Endothelial cell of umbilical vein (primary cell): ENCODE results near the gene SENP7. TPM values are rescaled to one million over a fixed set of nuclear protein-coding genes. Genes with fewer than 3 reads are reported as not detected.

ENCODE experiments used
- BruUV-seq: library from RNA; stranded (reverse); fragments of 400-500 nt; replicated peaks from 2 replicates; lab custom pipeline; 2021; lab: Mats Ljungman, UMichigan
- CTCF ChIA-PET: fragments of 300-600, 350-600 bp; sonication (Branson Sonifier 250); formaldehyde crosslinking; loops from one replicate; lab custom pipeline; 2021; ENCODE audit warnings: antibody characterized with exemption, inconsistent platforms; lab: Charles Lee
- POLR2A ChIA-PET: fragments of 300-600, 350-600 bp; sonication (Branson Sonifier 250); formaldehyde crosslinking; loops from one replicate; lab custom pipeline; 2021; ENCODE audit warnings: antibody characterized with exemption, inconsistent platforms; lab: Charles Lee
- DNase-seq: peaks from one replicate; pipeline ENCODE4 v3.0.0-alpha.2; 2011; ENCODE audit warnings: low read depth, low spot score
- FAIRE-seq: peaks from 2 replicates; lab custom pipeline; 2011; peaks lifted over from hg19 to GRCh38; lab: Jason Lieb, UNC
- H2AFZ ChIP-seq: 2 replicates; pipeline ENCODE4 v1.6.0; 2012; ENCODE audit warnings: low read depth, low read length, control low read depth, inconsistent platforms
- H3K27ac ChIP-seq: 2 replicates; pipeline ENCODE4 v1.5.1; 2011; ENCODE audit warnings: low read depth, mild to moderate bottlenecking, control low read depth, low read length, moderate library complexity; ENCODE audit not compliant: insufficient read depth
- H3K27me3 ChIP-seq, 2 experiments: 2 replicates each; pipeline versions ENCODE4 v1.6.0 to v1.6.1; 2011; ENCODE audit warnings: low read length in 2 of 2, mixed read lengths in 1 of 2; ENCODE audit not compliant: control insufficient read depth in 2 of 2, insufficient read depth in 2 of 2
- H3K36me3 ChIP-seq, 2 experiments: 2 replicates in 1 of 2; 3 replicates in 1 of 2; pipeline ENCODE4 v1.5.1; 2011; ENCODE audit warnings: low read length in 2 of 2, mild to moderate bottlenecking in 1 of 2, moderate library complexity in 1 of 2; ENCODE audit not compliant: control insufficient read depth in 2 of 2, insufficient read depth in 2 of 2; ENCODE audit errors: extremely low read depth in 1 of 2
- H3K4me1 ChIP-seq: 3 replicates; pipeline ENCODE4 v1.5.1; 2011; ENCODE audit warnings: mild to moderate bottlenecking, low read length; ENCODE audit not compliant: control insufficient read depth, insufficient read depth; ENCODE audit errors: extremely low read depth
- H3K4me2 ChIP-seq: 2 replicates; pipeline ENCODE4 v1.6.1; 2011; ENCODE audit warnings: low read length, control low read depth, mixed read lengths; ENCODE audit not compliant: insufficient read depth
- H3K4me3 ChIP-seq, 3 experiments: fragments of 200-600 bp in 1 of 3; sonication (generic), shearing (Covaris generic) in 1 of 3; replicated peaks in 1 of 3; 2 replicates each; pipeline ENCODE4 v1.5.1; 2011 to 2016; ENCODE audit warnings: control low read depth in 3 of 3, low read length in 3 of 3, mild to moderate bottlenecking in 2 of 3, inconsistent platforms in 1 of 3, low read depth in 1 of 3, moderate library complexity in 1 of 3; ENCODE audit not compliant: insufficient read depth in 1 of 3
- H3K79me2 ChIP-seq: 2 replicates; pipeline ENCODE4 v1.6.0; 2012; ENCODE audit warnings: low read length, inconsistent platforms; ENCODE audit not compliant: control insufficient read depth, insufficient read depth
- H3K9ac ChIP-seq: replicated peaks from 2 replicates; pipeline ENCODE3; 2011; ENCODE audit warnings: low read length, control low read depth; ENCODE audit not compliant: insufficient read depth; ENCODE audit errors: extremely low read depth
- H3K9me1 ChIP-seq: replicated peaks from 3 replicates; pipeline ENCODE4 v1.6.0; 2011; ENCODE audit warnings: mild to moderate bottlenecking, low read length; ENCODE audit not compliant: control insufficient read depth, insufficient read depth; ENCODE audit errors: extremely low read depth
- H3K9me3 ChIP-seq: replicated peaks from 2 replicates; pipeline ENCODE4 v1.5.1; 2012; ENCODE audit warnings: low read length, inconsistent platforms; ENCODE audit not compliant: control insufficient read depth, insufficient read depth
- H4K20me1 ChIP-seq: replicated peaks from 2 replicates; pipeline ENCODE3; 2011; ENCODE audit warnings: mild to moderate bottlenecking, low read length; ENCODE audit not compliant: control insufficient read depth, insufficient read depth; ENCODE audit errors: extremely low read depth
- CTCF ChIP-seq, 2 donors: IDR thresholded peaks; 1 replicate in 1 of 2; 2 replicates in 1 of 2; pipeline ENCODE4 v1.5.1; 2011; ENCODE audit warnings: low read length in 2 of 2, mild to moderate bottlenecking in 2 of 2, moderate library complexity in 2 of 2, control low read depth in 1 of 2, inconsistent platforms in 1 of 2, low read depth in 1 of 2; ENCODE audit not compliant: insufficient read depth in 1 of 2; ENCODE audit errors: extremely low read depth in 1 of 2
- EZH2 ChIP-seq: IDR thresholded peaks from 2 replicates; pipeline ENCODE4 v1.6.1; 2012; ENCODE audit warnings: borderline replicate concordance, low read depth, mild to moderate bottlenecking, moderate library complexity, low read length, inconsistent platforms; ENCODE audit not compliant: severe bottlenecking
- FOS ChIP-seq: IDR thresholded peaks from 2 replicates; pipeline ENCODE4 v1.6.1; 2011; ENCODE audit warnings: mild to moderate bottlenecking, low read length, moderate library complexity, borderline replicate concordance; ENCODE audit not compliant: insufficient read depth
- GATA2 ChIP-seq: IDR thresholded peaks from 2 replicates; pipeline ENCODE4 v1.7.0; 2011; ENCODE audit warnings: low read depth, mild to moderate bottlenecking, moderate library complexity, mixed read lengths, low read length; ENCODE audit not compliant: insufficient read length, insufficient read depth
- JUN ChIP-seq: IDR thresholded peaks from 2 replicates; pipeline ENCODE4 v1.6.1; 2011; ENCODE audit warnings: borderline replicate concordance, low read depth; ENCODE audit not compliant: insufficient read length, insufficient read depth
- MAX ChIP-seq: IDR thresholded peaks from 2 replicates; pipeline ENCODE4 v1.6.1; 2011; ENCODE audit not compliant: insufficient read depth, insufficient read length
- MYC ChIP-seq: IDR thresholded peaks from one replicate; pipeline ENCODE4 v1.6.1; 2011; ENCODE audit warnings: mild to moderate bottlenecking, low read depth, low read length
- POLR2A ChIP-seq: IDR thresholded peaks from 2 replicates; pipeline ENCODE4 v1.6.1; 2012; ENCODE audit warnings: low read depth, mild to moderate bottlenecking, control low read depth, low read length
- POLR2AphosphoS5 ChIP-seq: IDR thresholded peaks from 2 replicates; pipeline ENCODE4 v1.6.1; 2012; ENCODE audit warnings: low read depth, mild to moderate bottlenecking, control low read depth, low read length, moderate library complexity; ENCODE audit not compliant: insufficient read depth
- dilution Hi-C: fragments of 300-500 bp; cut with MboI; formaldehyde crosslinking; loops from one replicate; pipeline ENCODE4 v1.15.0; 2019; ENCODE audit warnings: low sequenced_read_pairs; ENCODE audit not compliant: extremely low pct_ligation_motif_present
- intact Hi-C: fragments of 100-400 bp; cut with micrococcal nuclease; formaldehyde crosslinking; loops from one replicate; pipeline ENCODE4 v1.10.0; 2022
- polyA plus RNA-seq, 4 experiments: library from polyadenylated mRNA; depleted of rRNA in 3 of 4; stranded (reverse) in 3 of 4; unstranded in 1 of 4; fragments of >200 nt; gene quantifications; 2 replicates each; pipeline versions ENCODE4 v1.2.1 to v1.2.3, GENCODE V29; 2011 to 2012; ENCODE audit warnings: missing spikeins in 1 of 4
- total RNA-seq: library from RNA; stranded (reverse); gene quantifications from 2 replicates; pipeline ENCODE4 v1.2.3, GENCODE V29; 2021

Gene SENP7
- total and polyA plus RNA-seq, 2 donors (not counting 3 experiments of a cell fraction or from before 2014, with no cell fraction given), result 5.1 to 18.7 TPM

GRCh38 chr3:101383656-101384055, 129.4 kb downstream of the SENP7 start:
- FAIRE-seq (no peak), DNase-seq (no peak)
- dilution Hi-C loops, result no loop called here
- H3K4me1 ChIP-seq, result no peaks in the 10 kb centered on the region
- no peak overlapping the region for H2AFZ ChIP-seq
- ChIA-PET POLR2A (no interaction called here), CTCF (no interaction called here)
- no peaks in the 10 kb centered on the region for H3K9me3 ChIP-seq
- no peak overlapping the region for H3K9ac ChIP-seq
- no peak overlapping the region for H3K27ac ChIP-seq
- H3K36me3 ChIP-seq, result no peaks in the 10 kb centered on the region
- no TSS peak for BruUV-seq
- no peaks in the 10 kb centered on the region for H3K9me1 ChIP-seq
- no peak for TF ChIP-seq MAX
- no peak for TF ChIP-seq POLR2AphosphoS5
- TF ChIP-seq FOS, result no peak
- no peak for TF ChIP-seq CTCF (IDR thresholded peaks at IDR 0.05; ENCODE audit: extremely low read depth in 1 of 2, insufficient read depth in 1 of 2, low read depth in 1 of 2, low read length in 2 of 2)
- TF ChIP-seq EZH2, result no peak
- no peak for TF ChIP-seq JUN
- no peak for TF ChIP-seq POLR2A
- no peak for TF ChIP-seq MYC
- no peak for TF ChIP-seq GATA2
- intact Hi-C loops, result loop anchor here (2.0 to 5.0 kb wide), 2 partner anchors 254 to 647 kb away; no protein-coding TSS in a partner anchor
- no peak overlapping the region for H3K4me2 ChIP-seq
- H3K79me2 ChIP-seq, result peaks cover 3% of the 10 kb centered on the region
- no peak overlapping the region for H3K4me3 ChIP-seq
- peaks cover 2% of the 10 kb centered on the region for H4K20me1 ChIP-seq
- no peaks in the 10 kb centered on the region for H3K27me3 ChIP-seq
